ENCODE results near the gene B9D1. TPM values are rescaled to one million over a fixed set of nuclear protein-coding genes. Genes with fewer than 3 reads are reported as not detected.
A peak's percentile ranks its signal among the peaks of the same experiment; 100 is the strongest.

Gene B9D1
- polyA plus RNA-seq, 1 of the 3 experiments (the other 2 are of a cell fraction): 81.6 TPM

DNA sequence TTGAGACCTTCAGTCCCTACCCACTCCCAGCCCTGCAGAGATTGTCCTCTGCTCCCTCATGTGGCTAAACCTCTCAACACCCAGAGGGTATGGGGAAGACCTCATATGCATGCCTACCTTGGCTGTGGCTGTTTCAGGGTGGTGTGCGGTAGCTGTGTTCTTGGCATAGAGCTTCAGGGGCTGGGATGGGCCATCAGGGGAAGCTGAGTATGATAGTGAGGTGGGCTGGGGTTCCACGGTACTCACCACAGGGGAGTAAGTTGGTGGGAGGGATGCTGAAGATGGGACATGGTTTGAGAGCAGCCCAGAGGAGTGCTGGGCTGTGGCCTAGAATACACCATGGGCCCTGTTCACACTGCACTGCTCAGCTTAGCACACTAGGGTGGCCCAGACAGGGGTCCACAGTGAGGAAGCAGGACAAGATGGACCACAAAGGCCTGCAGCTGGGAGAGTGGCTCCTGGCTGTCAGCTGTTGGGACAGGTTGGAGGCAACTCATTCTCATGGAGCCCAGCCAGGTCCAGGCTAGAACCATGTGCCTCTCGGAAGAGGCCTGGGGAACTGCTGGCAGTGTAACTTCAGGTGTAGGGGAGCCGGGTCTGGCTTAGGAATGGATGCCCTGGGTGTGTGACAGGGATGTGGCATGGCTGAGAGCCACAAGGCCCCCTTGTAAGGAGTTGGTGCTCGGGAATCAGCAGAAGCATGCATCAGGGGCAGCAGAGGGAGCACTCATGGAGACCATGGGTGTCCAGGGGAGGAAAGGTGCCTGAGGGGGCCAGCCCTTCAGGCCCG, 21.4 kb upstream of the B9D1 start:
- peaks cover 55% of the 10 kb centered on the region for H3F3A ChIP-seq (replicated peaks; ENCODE audit: insufficient read depth)
- CTCF ChIA-PET: interaction anchor here (0.9 to 7.2 kb wide), 4 partner anchors 21 to 64 kb away, joined by 3 to 56 read pairs (median 16); partner anchors contain the start of genes B9D1 and RNF112
- 0 out of 2 replicates have a peak, but pooled peaks cover 7% of the 10 kb centered on the region for H4K20me1 ChIP-seq (ENCODE audit: insufficient read depth)
- peak overlapping the region; percentile 92; the same call in 1 of the 2 replicates for H3K4me2 ChIP-seq
- no peak overlapping the region for H3K4me3 ChIP-seq (ENCODE audit: low read depth in 2 of 2, low read length in 1 of 2)
- H3K36me3 ChIP-seq (replicated peaks in 1 of 2; ENCODE audit: control insufficient read depth in 1 of 2, insufficient read depth in 2 of 2, low read length in 1 of 2): peaks cover 31 to 49% of the 10 kb centered on the region in 2 experiments
- H3K9ac ChIP-seq: no peak overlapping the region
- peak overlapping the region; percentile 98 to 99 for H3K27ac ChIP-seq (ENCODE audit: low read depth in 2 of 2, low read length in 1 of 2)
- peaks cover 49 to 73% of the 10 kb centered on the region in 2 experiments for H3K4me1 ChIP-seq (ENCODE audit: control insufficient read depth in 1 of 2, insufficient read depth in 2 of 2, low read depth in 1 of 2, low read length in 1 of 2)
- no peaks in the 10 kb centered on the region for H3K9me3 ChIP-seq
- POLR2A ChIA-PET: interaction anchor here (1.1 to 2.1 kb wide), 4 partner anchors 14 to 63 kb away, joined by 3 to 13 read pairs (median 4); partner anchors contain the start of gene RNF112
- TF ChIP-seq, protein P1, sequence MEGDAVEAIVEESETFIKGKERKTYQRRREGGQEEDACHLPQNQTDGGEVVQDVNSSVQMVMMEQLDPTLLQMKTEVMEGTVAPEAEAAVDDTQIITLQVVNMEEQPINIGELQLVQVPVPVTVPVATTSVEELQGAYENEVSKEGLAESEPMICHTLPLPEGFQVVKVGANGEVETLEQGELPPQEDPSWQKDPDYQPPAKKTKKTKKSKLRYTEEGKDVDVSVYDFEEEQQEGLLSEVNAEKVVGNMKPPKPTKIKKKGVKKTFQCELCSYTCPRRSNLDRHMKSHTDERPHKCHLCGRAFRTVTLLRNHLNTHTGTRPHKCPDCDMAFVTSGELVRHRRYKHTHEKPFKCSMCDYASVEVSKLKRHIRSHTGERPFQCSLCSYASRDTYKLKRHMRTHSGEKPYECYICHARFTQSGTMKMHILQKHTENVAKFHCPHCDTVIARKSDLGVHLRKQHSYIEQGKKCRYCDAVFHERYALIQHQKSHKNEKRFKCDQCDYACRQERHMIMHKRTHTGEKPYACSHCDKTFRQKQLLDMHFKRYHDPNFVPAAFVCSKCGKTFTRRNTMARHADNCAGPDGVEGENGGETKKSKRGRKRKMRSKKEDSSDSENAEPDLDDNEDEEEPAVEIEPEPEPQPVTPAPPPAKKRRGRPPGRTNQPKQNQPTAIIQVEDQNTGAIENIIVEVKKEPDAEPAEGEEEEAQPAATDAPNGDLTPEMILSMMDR (IDR thresholded peaks at IDR 0.05): no peak
- 0 out of 2 replicates have a peak, but pooled peaks have one; percentile 3 for TF ChIP-seq JUND (IDR thresholded peaks at IDR 0.05)
- TF ChIP-seq NRF1 (IDR thresholded peaks at IDR 0.05; ENCODE audit: low read depth, low read length): no peak
- WGBS (ENCODE audit: low lambda C conversion rate): 85% methylated on average over 6 of the region's 6 CpGs
- no peaks in the 10 kb centered on the region for H3K9me2 ChIP-seq
- H3K27me3 ChIP-seq (ENCODE audit: insufficient read depth): no peaks in the 10 kb centered on the region
- H2AFZ ChIP-seq (ENCODE audit: low read depth): no peak overlapping the region
- DNase-seq: no peak
- H3K79me2 ChIP-seq (ENCODE audit: insufficient read depth): peaks cover 67% of the 10 kb centered on the region

DNA sequence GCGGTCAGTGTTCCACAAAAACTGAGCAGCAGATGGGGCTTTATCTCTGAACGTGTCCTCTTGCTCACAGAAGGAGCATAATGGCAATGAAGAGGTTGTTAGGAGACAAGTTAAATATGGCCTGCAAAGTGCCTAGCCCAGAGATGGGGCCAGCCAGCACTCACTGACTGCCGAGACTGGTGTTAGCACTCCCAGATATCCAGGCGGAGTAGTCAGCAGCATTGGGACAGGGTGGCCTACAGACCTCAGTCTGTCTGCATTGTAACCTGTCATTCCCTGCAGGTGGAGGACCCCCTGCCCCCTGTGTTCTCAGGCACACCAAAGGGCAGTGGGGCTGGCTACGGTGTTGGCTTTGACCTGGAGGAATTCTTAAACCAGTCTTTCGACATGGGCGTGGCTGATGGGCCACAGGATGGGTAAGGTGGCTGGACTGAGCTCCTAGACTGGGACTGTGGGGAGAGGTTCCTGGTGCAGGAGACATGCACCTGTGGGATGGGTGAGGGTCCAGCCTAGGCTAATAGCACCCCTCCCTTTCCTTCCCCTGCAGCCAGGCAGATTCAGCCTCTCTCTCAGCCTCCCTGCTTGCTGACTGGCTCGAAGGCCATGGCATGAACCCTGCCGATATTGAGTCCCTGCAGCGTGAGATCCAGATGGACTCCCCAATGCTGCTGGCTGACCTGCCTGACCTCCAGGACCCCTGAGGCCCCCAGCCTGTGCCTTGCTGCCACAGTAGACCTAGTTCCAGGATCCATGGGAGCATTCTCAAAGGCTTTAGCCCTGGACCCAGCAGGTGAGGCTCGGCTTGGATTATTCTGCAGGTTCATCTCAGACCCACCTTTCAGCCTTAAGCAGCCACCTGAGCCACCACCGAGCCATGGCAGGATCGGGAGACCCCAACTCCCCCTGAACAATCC, 20.3 kb upstream of the B9D1 start:
- Histone ChIP-seq H3K4me1 (ENCODE audit: control insufficient read depth in 1 of 2, insufficient read depth in 2 of 2, low read depth in 1 of 2, low read length in 1 of 2) (peaks cover 38 to 62% of the 10 kb centered on the region in 2 experiments), H3K4me3 (ENCODE audit: low read depth in 2 of 2, low read length in 1 of 2) (no peak overlapping the region), H3F3A (replicated peaks; ENCODE audit: insufficient read depth) (peaks cover 49% of the 10 kb centered on the region), H4K20me1 (ENCODE audit: insufficient read depth) (0 out of 2 replicates have a peak, but pooled peaks cover 7% of the 10 kb centered on the region), H3K36me3 (replicated peaks in 1 of 2; ENCODE audit: control insufficient read depth in 1 of 2, insufficient read depth in 2 of 2, low read length in 1 of 2) (peaks cover 31 to 49% of the 10 kb centered on the region in 2 experiments), H3K9ac (no peak overlapping the region), H3K4me2 (no peak overlapping the region), H3K27me3 (ENCODE audit: insufficient read depth) (no peaks in the 10 kb centered on the region), H3K9me3 (no peaks in the 10 kb centered on the region), H3K27ac (ENCODE audit: low read depth in 2 of 2, low read length in 1 of 2) (peak overlapping the region in 1 of 2 experiments; percentile 99; a peak in 2 of 4 replicates), H3K9me2 (no peaks in the 10 kb centered on the region), H2AFZ (ENCODE audit: low read depth) (no peak overlapping the region), H3K79me2 (ENCODE audit: insufficient read depth) (peaks cover 72% of the 10 kb centered on the region)
- 89% methylated on average over 12 of the region's 13 CpGs for WGBS (ENCODE audit: low lambda C conversion rate)
- POLR2A ChIA-PET: interaction anchor here (2.1 kb wide), 1 partner anchor 28 kb away, joined by 13 read pairs; the partner anchor contains the start of gene RNF112
- DNase-seq: no peak
- CTCF ChIA-PET: interaction anchor here (0.9 kb wide), 1 partner anchor 28 kb away, joined by 3 read pairs; the partner anchor contains the start of gene RNF112
- no peak for TF ChIP-seq MXI1 (IDR thresholded peaks at IDR 0.05; ENCODE audit: low read depth, low read length)
- TF ChIP-seq TCF12 (IDR thresholded peaks at IDR 0.05): no peak
- TF ChIP-seq RAD21 (IDR thresholded peaks at IDR 0.05; ENCODE audit: low read length): no peak
- no peak for TF ChIP-seq TAF1 (IDR thresholded peaks at IDR 0.05; ENCODE audit: borderline replicate concordance, low read depth, low read length)
- TF ChIP-seq EP300 (IDR thresholded peaks at IDR 0.05; ENCODE audit: borderline replicate concordance in 1 of 2, low read depth in 1 of 2, low read length in 1 of 2): no peak
- peak; percentile 43 for TF ChIP-seq POLR2AphosphoS5 (IDR thresholded peaks at IDR 0.05; ENCODE audit: low read depth, low read length)
- TF ChIP-seq, protein P1 (IDR thresholded peaks at IDR 0.05): no peak
- TF ChIP-seq, protein P2, sequence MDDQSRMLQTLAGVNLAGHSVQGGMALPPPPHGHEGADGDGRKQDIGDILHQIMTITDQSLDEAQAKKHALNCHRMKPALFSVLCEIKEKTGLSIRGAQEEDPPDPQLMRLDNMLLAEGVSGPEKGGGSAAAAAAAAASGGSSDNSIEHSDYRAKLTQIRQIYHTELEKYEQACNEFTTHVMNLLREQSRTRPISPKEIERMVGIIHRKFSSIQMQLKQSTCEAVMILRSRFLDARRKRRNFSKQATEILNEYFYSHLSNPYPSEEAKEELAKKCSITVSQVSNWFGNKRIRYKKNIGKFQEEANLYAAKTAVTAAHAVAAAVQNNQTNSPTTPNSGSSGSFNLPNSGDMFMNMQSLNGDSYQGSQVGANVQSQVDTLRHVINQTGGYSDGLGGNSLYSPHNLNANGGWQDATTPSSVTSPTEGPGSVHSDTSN (IDR thresholded peaks at IDR 0.05): peak; percentile 28; the same call in 1 of the 2 replicates
- TF ChIP-seq, protein P3, sequence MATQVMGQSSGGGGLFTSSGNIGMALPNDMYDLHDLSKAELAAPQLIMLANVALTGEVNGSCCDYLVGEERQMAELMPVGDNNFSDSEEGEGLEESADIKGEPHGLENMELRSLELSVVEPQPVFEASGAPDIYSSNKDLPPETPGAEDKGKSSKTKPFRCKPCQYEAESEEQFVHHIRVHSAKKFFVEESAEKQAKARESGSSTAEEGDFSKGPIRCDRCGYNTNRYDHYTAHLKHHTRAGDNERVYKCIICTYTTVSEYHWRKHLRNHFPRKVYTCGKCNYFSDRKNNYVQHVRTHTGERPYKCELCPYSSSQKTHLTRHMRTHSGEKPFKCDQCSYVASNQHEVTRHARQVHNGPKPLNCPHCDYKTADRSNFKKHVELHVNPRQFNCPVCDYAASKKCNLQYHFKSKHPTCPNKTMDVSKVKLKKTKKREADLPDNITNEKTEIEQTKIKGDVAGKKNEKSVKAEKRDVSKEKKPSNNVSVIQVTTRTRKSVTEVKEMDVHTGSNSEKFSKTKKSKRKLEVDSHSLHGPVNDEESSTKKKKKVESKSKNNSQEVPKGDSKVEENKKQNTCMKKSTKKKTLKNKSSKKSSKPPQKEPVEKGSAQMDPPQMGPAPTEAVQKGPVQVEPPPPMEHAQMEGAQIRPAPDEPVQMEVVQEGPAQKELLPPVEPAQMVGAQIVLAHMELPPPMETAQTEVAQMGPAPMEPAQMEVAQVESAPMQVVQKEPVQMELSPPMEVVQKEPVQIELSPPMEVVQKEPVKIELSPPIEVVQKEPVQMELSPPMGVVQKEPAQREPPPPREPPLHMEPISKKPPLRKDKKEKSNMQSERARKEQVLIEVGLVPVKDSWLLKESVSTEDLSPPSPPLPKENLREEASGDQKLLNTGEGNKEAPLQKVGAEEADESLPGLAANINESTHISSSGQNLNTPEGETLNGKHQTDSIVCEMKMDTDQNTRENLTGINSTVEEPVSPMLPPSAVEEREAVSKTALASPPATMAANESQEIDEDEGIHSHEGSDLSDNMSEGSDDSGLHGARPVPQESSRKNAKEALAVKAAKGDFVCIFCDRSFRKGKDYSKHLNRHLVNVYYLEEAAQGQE (IDR thresholded peaks at IDR 0.05; ENCODE audit: low read depth, low read length): no peak
- no peak for TF ChIP-seq NFIC (IDR thresholded peaks at IDR 0.05; ENCODE audit: borderline replicate concordance)
- TF ChIP-seq, protein P4, sequence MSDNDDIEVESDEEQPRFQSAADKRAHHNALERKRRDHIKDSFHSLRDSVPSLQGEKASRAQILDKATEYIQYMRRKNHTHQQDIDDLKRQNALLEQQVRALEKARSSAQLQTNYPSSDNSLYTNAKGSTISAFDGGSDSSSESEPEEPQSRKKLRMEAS (IDR thresholded peaks at IDR 0.05; ENCODE audit: low read depth): no peak

All from SK-N-SH (cell line).